G401.6 (cell line): ENCODE results near the gene PRKACG.

ENCODE experiments used
- FAIRE-seq: peaks from 2 replicates; lab custom pipeline; 2012; peaks lifted over from hg19 to GRCh38; lab: Jason Lieb, UNC

PRKACG gene

DNA sequence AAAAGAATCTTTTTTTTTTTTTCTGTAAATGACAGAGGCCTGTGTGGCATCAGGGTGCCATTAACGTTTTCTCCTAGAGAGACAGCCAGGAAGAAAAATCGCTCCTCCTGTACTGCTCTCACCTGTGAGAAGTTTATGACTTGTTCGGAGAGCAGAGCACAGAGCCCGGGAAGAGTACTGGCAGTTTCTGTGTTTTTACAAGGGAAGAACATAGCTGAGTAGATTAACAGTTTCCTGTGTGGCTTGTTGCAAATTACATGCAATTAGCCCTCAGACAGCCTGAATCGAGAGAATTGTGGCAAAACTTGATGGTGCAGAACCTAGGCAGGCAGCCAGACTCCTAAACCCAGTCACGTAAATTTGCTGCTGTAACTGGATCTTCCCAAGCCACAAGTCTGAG lies 32.1 kb downstream of the PRKACG start:
- no peak for FAIRE-seq

DNA sequence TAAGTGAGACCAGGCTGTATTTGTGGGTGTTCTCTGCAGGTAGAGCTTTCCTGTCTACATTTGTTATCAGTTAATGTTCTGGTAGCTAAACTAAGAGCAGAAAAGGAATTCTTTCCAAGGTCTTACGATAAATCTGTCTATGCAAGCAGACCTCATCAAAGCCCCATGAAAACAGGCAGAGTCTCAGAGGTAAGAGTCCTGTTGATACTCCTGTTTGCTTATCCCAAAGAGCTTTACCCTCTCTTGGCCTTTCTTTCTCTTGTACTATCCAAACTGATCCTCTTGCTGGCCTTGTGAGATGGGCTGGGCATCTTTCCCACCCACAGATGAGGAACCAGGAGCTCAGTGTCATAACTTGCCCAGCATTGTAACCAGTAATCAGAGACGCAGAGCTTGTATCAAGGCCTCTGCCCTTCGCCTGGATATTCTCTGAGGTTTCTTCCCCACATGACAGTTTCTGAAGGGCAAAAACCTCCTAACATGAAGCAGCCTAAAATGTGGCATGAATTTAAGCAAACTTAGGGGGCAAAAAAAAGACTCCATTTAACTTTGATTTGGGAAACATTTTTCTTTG lies 33.5 kb downstream of the PRKACG start:
- no peak for FAIRE-seq

DNA sequence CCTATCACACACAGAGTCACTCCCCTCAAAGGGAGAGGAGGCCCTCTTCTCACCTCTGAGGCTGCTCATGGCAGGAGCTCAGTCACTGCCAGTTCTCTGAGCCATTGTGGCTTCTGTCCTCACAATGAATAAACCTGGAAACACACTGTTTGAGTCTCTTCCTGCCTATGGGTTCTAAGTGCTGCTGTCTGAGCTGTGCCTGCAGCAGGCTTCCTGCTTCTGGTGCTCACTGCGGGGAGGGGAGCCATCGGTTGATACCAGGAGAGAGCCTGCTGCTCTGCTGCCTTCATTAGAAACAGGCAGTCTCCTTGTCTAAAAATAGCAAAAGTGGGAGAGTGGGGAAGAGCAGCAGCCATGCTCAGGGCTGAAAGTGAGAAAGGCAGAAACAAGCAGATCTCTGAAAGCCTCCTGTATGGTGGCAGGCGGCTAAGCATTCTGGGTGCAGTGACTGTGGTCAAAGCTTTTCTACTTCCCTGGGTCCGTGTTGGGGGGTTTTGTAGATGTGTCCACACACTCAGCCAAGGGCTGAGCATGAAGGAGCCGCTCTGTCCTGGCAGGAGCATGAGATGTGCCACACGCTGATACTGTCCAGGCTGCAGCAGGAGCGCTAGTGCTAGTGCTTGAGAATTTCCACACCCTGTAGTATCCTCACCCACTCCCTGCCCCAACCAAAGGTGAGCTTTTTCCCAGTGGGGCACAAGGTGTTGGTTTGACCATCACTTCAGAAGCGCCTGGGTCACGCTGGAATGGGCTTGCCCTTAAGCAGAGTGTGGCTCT lies 34.2 kb downstream of the PRKACG start:
- FAIRE-seq: no peak

DNA sequence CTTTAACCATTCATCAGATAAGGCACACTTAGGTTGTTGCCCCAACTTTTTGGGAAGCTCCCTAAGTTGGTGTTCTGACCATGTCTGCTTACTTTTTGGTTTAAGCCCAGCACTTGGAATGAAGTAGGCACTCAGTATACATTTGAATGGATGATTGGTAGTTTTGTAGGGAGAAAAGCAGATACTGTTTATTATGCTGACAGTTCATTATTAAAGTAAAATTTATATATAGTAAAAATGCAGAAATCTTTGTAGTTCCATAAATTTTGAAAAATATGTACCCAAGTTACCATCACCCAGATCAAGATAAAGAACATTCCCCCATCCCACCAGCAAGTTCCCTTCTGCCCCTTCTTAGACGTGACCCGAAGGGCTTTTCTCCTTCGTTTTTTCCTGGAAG lies 35.4 kb downstream of the PRKACG start:
- FAIRE-seq: no peak

DNA sequence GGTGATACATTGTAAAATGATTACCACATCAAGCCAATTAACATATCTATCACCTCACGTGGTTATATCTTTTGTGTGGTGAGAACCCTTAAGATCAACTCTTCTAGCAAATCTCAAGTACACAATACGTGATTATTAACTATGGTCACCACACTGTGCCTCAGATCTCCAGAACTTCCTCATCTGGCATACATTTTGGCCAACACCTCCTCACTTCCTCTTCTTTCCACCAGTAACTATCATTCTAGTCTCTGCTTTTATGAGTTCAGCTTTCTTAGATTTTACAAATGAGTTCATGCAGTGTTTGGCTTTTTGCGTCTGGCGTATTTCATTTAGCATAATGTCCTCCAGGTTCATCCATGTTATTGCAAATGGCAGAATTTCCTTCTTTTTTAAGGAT lies 35.8 kb downstream of the PRKACG start:
- FAIRE-seq: no peak

- no peak for FAIRE-seq
These were observed 38.4 kb downstream of the PRKACG start for GRCh38 chr9:68975365-68976043.

GRCh38 chr9:68974901-68975300 lies 39.0 kb downstream of the PRKACG start:
- no peak for FAIRE-seq

GRCh38 chr9:68974431-68974830 lies 39.5 kb downstream of the PRKACG start:
- FAIRE-seq: no peak

DNA sequence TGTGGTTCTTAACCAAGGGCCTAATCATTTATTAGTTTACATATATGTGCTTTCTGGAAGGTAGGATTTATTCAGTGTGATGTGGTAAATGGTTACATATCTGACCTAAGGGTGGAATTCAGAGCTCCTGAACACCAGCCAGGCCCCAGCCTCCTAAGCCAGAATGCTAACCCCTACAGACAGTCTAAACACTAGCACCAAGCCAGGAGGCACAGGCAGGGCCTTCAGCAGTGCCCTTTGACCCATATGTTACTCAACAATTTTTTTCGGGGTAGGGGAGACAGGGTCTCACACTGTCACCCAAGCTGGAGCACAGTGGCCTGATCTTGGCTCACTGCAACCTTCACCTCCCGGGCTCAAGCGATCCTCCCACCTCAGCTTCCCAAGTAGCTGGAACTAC lies 40.3 kb downstream of the PRKACG start:
- FAIRE-seq: no peak

GRCh38 chr9:68970151-68970550 lies 43.8 kb downstream of the PRKACG start:
- FAIRE-seq: no peak

DNA sequence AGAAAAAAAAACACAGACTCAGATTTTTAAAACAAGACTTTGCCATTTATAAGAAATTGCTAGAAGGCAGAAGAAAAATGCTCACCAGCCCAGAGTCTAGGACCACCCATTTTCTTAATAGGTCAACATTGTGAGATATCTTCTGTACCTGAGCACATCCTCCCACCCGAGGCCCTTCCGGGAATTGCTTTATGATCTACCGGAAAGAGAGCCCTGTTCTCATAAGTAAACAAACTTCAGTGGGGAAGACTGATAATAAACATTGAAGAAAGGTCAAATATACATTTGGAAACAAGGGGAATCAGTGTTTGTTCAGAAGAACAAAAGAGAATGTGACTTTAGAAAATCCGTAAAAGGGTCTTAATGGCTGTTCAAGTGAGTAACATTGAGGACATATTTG lies 44.4 kb downstream of the PRKACG start:
- no peak for FAIRE-seq

GRCh38 chr9:68967800-68968199 lies 46.1 kb downstream of the PRKACG start:
- FAIRE-seq: no peak

- no peak for FAIRE-seq
These were observed 47.4 kb downstream of the PRKACG start for GRCh38 chr9:68966496-68966944.

DNA sequence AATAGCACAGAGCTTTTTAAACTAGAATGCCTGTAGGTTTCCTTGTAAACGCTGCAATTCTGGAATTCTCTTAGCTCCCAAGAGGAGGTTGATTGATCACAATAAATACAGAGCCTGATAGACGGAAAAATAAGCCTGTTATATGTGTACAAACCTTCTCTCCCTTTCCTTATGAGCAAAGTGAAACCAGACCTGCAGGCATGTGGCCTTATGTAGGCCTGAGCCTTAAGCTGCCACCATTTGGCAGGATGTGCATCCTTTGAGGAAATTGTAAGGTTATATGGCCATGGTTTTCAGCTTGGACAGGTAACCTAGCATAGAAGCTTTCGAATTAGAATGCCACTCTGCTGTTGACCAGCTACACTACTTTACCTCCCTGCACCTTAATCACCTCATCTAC lies 49.1 kb downstream of the PRKACG start:
- FAIRE-seq: no peak

DNA sequence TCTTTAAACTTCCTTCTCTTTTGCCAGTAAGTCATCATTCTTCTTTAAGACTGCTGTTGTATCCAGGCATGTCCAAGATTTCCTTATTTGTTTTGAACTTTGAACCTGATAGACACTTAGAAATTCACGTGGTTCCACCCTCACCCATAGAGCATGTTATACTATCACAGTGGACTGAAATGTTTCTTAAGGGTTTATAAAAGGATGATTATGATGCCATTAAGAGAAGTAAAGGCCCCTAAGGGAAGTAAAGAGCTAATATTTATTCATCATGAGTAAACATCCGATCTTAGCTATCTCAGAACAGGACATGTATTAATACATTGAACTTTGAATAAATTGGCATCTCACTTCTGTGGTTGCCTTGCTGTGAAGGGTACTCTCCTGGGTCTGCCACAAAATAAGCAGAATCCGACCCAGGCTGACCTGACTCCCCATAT lies 49.8 kb downstream of the PRKACG start:
- FAIRE-seq: no peak

- FAIRE-seq: no peak
These were observed 50.5 kb downstream of the PRKACG start for GRCh38 chr9:68963416-68963815.
